Measurements from ENCODE around the gene PCDHGA3. TPM values are rescaled to one million over a fixed set of nuclear protein-coding genes. Genes with fewer than 3 reads are reported as not detected.

Gene PCDHGA3
- 0.21 and 0.25 TPM in 2 replicates for total RNA-seq (2014; rRNA removed; shearing (Covaris generic))
- 0.36 and 0.65 TPM in 2 replicates for total RNA-seq (2022)
- Bru-seq, nascent RNA = percentile 22 among the genes with signal in this experiment
- BruChase-seq, experiment 1, labeled RNA remaining after a 6-hour chase = percentile 45 among the genes with signal in this experiment
- percentile 45 among the genes with signal in this experiment for BruChase-seq, experiment 2, labeled RNA remaining after a 2-hour chase
- long read RNA-seq = 0 reads

GRCh38 chr5:141343242-141343952, at the start of gene PCDHGA3:
Gene PCDHGA3, plus strand, starts transcription at chr5:141343829. Its CDS starts 205 bp downstream, at chr5:141344034.
- H3K9me2 ChIP-seq (ENCODE audit: insufficient read depth, low read length) = no peaks in the 10 kb centered on the region
- no TSS peak for BruUV-seq (replicated peaks)
- no peaks in the 10 kb centered on the region for H3K9me3 ChIP-seq (ENCODE audit: low read length)
- H3K36me3 ChIP-seq (ENCODE audit: insufficient read depth, low read length) = no peaks in the 10 kb centered on the region
- H3K4me1 ChIP-seq (ENCODE audit: insufficient read depth, low read length, poor library complexity, severe bottlenecking) = no peaks in the 10 kb centered on the region
- no peak within 1 kb of the TSS for H2AFZ ChIP-seq (ENCODE audit: low read length)
- POLR2A ChIA-PET = interaction anchor here (0.7 to 1.4 kb wide), 2 partner anchors 32 to 37 kb away, joined by 3 read pairs; no protein-coding TSS in a partner anchor
- intact Hi-C loops (cut with micrococcal nuclease; ENCODE audit: unreplicated experiment) = no loop called here
- H3K79me2 ChIP-seq (ENCODE audit: insufficient read depth, low read depth, low read length) = no peaks in the 10 kb centered on the region
- H3K4me3 ChIP-seq (ENCODE audit: low read depth, low read length, poor library complexity, severe bottlenecking) = no peak within 1 kb of the TSS
- no peak within 1 kb of the TSS for H3K4me2 ChIP-seq (ENCODE audit: low read length)
- H4K20me1 ChIP-seq (ENCODE audit: insufficient read depth, low read length) = no peaks in the 10 kb centered on the region
- DNase-seq (ENCODE audit: low spot score) = peak; percentile 17
- CTCF ChIA-PET (ENCODE audit: unreplicated experiment) = interaction anchor here (1.3 kb wide), 1 partner anchor 23 kb away, joined by 3 read pairs; the partner anchor contains the start of gene TAF7
- TF ChIP-seq EZH2phosphoT487 (IDR thresholded peaks at IDR 0.05; ENCODE audit: borderline replicate concordance, low read depth, low read length) = no peak
- peak; percentile 62 for TF ChIP-seq CTCF (conservative IDR thresholded peaks at IDR 0.05; ENCODE audit: low read length)
- no peak within 1 kb of the TSS for H3K27ac ChIP-seq (ENCODE audit: low read depth, low read length, poor library complexity, severe bottlenecking)

DNA sequence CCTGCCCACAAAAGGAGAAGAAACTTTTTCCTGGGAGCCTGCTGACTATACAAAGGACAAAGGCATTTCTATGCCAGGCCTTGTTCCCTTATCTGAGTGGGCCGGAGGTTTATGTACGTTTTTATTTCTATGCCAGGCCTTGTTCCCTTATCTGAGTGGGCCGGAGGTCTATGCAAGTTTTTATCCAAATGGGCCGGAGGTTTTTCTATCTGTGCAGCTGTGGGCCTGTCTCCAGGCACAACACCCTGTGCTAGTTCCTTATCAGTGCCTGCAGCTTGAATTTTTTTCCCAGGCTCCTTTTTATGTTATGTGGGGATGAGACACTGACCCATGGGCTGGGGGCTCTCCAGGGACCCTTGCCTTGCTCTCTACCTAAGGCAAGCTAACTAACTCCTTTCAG, 45.3 kb upstream of the PCDHGA3 start:
- Histone ChIP-seq H3K4me2 (ENCODE audit: low read length) (no peak overlapping the region), H3K79me2 (ENCODE audit: insufficient read depth, low read depth, low read length) (no peaks in the 10 kb centered on the region), H3K4me3 (ENCODE audit: low read depth, low read length, poor library complexity, severe bottlenecking) (no peak overlapping the region), H3K9me3 (ENCODE audit: low read length) (peaks cover 3% of the 10 kb centered on the region; the same call in 1 of the 2 replicates), H3K27ac (ENCODE audit: low read depth, low read length, poor library complexity, severe bottlenecking) (no peak overlapping the region), H3K9me2 (ENCODE audit: insufficient read depth, low read length) (no peaks in the 10 kb centered on the region), H3K36me3 (ENCODE audit: insufficient read depth, low read length) (no peaks in the 10 kb centered on the region), H3K4me1 (ENCODE audit: insufficient read depth, low read length, poor library complexity, severe bottlenecking) (no peaks in the 10 kb centered on the region), H2AFZ (ENCODE audit: low read length) (no peak overlapping the region), H4K20me1 (ENCODE audit: insufficient read depth, low read length) (no peaks in the 10 kb centered on the region)
- DNase-seq (ENCODE audit: low spot score) = no peak
- CTCF ChIA-PET (ENCODE audit: unreplicated experiment) = no interaction called here
- POLR2A ChIA-PET = no interaction called here
- intact Hi-C loops (cut with micrococcal nuclease; ENCODE audit: unreplicated experiment) = no loop called here
- no TSS peak for BruUV-seq (replicated peaks)
- TF ChIP-seq CTCF (conservative IDR thresholded peaks at IDR 0.05; ENCODE audit: low read length) (no peak), EZH2phosphoT487 (IDR thresholded peaks at IDR 0.05; ENCODE audit: borderline replicate concordance, low read depth, low read length) (no peak)

GRCh38 chr5:141303756-141304155, 39.9 kb upstream of the PCDHGA3 start, which contains the start of gene SLC25A2:
Gene SLC25A2, minus strand, starts transcription at chr5:141304049. Its CDS starts 184 bp downstream, at chr5:141303865.
- CTCF ChIA-PET (ENCODE audit: unreplicated experiment) = no interaction called here

More at GRCh38 chr5:141303756-141304155, 39.9 kb upstream of the PCDHGA3 start, which contains the start of gene SLC25A2:
- DNase-seq (ENCODE audit: low spot score) = no peak
- Histone ChIP-seq H4K20me1 (ENCODE audit: insufficient read depth, low read length) (no peaks in the 10 kb centered on the region), H3K9me2 (ENCODE audit: insufficient read depth, low read length) (no peaks in the 10 kb centered on the region), H3K9me3 (ENCODE audit: low read length) (0 out of 2 replicates have a peak, but pooled peaks cover 7% of the 10 kb centered on the region), H3K4me3 (ENCODE audit: low read depth, low read length, poor library complexity, severe bottlenecking) (no peak within 1 kb of the TSS), H3K4me1 (ENCODE audit: insufficient read depth, low read length, poor library complexity, severe bottlenecking) (no peaks in the 10 kb centered on the region), H3K27ac (ENCODE audit: low read depth, low read length, poor library complexity, severe bottlenecking) (no peak within 1 kb of the TSS), H3K79me2 (ENCODE audit: insufficient read depth, low read depth, low read length) (no peaks in the 10 kb centered on the region), H3K36me3 (ENCODE audit: insufficient read depth, low read length) (no peaks in the 10 kb centered on the region), H2AFZ (ENCODE audit: low read length) (no peak within 1 kb of the TSS), H3K4me2 (ENCODE audit: low read length) (no peak within 1 kb of the TSS)
- POLR2A ChIA-PET = interaction anchor here (0.6 kb wide), 1 partner anchor 30 kb away, joined by 3 read pairs; no protein-coding TSS in a partner anchor
- BruUV-seq (replicated peaks) = no TSS peak
- no peak for TF ChIP-seq EZH2phosphoT487 (IDR thresholded peaks at IDR 0.05; ENCODE audit: borderline replicate concordance, low read depth, low read length)
- no peak for TF ChIP-seq CTCF (conservative IDR thresholded peaks at IDR 0.05; ENCODE audit: low read length)
- intact Hi-C loops (cut with micrococcal nuclease; ENCODE audit: unreplicated experiment) = no loop called here
